ENCODE data around the gene SH2B2.
A peak's percentile ranks its signal among the peaks of the same experiment; 100 is the strongest.

Gene SH2B2

DNA sequence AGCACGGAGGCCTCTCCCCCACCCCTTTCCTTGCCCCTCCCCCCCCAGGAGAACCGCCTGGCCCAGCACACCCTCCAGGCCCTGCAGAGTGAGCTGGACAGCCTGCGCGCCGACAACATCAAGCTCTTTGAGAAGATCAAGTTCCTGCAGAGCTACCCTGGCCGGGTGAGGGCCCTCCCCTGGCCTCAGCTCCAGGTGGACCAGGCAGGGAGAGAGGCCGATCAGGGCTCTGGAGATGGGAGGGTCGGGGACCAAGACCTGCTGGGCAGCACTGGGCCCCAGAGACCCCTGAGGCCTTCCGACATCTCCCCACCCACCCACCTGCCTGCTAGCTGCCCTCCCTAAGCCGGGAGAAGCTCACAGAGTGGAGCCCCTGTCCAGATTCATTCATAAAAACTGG is 8.8 kb upstream of the SH2B2 start:
- Mint-ChIP-seq H3K4me3 (no peak overlapping the region), H3K9me3 (no peaks in the 10 kb centered on the region), H3K36me3 (no peaks in the 10 kb centered on the region), H3K4me1 (peaks cover 3% of the 10 kb centered on the region), H3K27ac (no peak overlapping the region), H3K27me3 (no peaks in the 10 kb centered on the region)

DNA sequence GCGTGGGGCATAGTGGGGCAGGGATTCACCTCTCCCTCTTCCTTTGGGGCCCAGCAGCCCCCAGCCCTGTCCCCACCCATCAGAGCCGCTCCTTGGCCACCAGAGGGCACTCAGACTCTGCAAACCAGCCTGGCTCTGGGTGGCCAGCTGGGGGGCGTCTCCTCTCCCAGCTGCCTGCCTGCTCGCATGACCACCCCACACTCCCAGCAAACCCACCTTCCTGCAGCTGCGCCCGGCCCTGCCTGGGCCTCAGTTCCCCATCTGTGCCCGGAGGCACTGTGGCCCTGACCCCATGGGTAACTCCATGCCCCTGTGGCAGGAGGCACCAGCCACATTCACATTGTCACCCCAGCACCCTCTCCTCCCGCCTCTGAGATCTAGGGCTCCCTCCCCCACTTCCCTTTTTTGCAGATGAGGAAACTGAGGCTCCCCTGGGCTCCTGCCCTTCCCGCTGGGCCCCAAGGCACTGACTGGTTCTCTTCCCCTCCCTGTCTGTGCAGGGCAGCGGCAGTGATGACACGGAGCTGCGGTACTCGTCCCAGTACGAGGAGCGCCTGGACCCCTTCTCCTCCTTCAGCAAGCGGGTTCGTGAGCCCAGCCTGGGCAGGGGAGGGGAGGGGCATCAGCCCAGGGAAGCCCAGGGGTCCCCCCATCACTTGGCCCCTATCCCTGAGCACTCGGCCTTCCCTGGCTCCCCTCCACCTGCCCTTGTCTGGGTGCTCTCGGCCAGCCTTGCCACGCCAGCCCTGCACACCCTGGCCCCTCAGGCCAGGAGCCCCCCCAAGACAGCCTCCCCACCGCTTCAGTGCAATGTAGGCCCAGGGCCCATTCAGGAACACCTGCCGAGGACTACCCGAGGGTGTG is 6.9 kb upstream of the SH2B2 start:
- H3K9me3 Mint-ChIP-seq, result no peaks in the 10 kb centered on the region
- no peaks in the 10 kb centered on the region for H3K27me3 Mint-ChIP-seq
- no peak overlapping the region for H3K4me3 Mint-ChIP-seq
- no peak overlapping the region for H3K27ac Mint-ChIP-seq
- H3K36me3 Mint-ChIP-seq, result no peaks in the 10 kb centered on the region
- H3K4me1 Mint-ChIP-seq, result peaks cover 10% of the 10 kb centered on the region

DNA sequence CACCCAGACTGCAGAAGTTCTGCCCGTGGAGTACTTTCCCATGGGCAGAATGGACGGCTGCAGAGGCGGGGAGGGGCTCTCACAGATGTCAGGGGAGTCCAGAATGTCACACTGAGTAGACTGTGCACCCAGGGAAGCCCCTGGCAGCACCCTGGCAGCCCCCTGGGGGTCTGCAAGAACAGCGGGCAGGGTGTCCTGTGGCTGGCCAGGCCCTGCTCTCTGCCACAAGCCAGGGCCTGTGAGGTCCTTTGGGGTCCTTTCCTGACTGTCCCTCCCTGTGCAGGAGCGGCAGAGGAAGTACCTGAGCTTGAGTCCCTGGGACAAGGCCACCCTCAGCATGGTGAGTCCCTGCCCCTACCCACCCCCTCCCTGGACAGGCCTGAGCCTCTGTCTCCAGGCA is 6.1 kb upstream of the SH2B2 start:
- H3K9me3 Mint-ChIP-seq, result no peaks in the 10 kb centered on the region
- peaks cover 17% of the 10 kb centered on the region for H3K4me1 Mint-ChIP-seq
- no peaks in the 10 kb centered on the region for H3K36me3 Mint-ChIP-seq
- no peaks in the 10 kb centered on the region for H3K27me3 Mint-ChIP-seq
- no peak overlapping the region for H3K4me3 Mint-ChIP-seq
- H3K27ac Mint-ChIP-seq, result no peak overlapping the region

DNA sequence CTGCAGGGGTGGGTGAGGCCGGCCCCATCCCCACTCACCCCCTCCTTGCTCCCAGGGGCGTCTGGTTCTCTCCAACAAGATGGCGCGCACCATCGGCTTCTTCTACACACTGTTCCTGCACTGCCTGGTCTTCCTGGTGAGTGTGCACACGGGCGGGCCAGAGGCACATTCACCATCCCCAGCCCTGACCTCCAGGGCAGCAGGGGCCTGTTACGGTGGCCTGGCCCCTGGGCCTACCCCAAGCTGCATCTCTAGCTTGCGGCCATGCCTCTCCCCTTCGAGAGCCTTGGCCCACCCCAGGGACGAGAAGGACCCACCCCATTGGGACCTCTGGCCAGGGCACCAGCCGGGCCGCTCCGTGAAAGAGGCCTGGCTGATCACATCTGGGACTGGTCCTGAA is 4.9 kb upstream of the SH2B2 start:
- H3K4me1 Mint-ChIP-seq, result peaks cover 21% of the 10 kb centered on the region
- H3K4me3 Mint-ChIP-seq, result no peak overlapping the region

DNA sequence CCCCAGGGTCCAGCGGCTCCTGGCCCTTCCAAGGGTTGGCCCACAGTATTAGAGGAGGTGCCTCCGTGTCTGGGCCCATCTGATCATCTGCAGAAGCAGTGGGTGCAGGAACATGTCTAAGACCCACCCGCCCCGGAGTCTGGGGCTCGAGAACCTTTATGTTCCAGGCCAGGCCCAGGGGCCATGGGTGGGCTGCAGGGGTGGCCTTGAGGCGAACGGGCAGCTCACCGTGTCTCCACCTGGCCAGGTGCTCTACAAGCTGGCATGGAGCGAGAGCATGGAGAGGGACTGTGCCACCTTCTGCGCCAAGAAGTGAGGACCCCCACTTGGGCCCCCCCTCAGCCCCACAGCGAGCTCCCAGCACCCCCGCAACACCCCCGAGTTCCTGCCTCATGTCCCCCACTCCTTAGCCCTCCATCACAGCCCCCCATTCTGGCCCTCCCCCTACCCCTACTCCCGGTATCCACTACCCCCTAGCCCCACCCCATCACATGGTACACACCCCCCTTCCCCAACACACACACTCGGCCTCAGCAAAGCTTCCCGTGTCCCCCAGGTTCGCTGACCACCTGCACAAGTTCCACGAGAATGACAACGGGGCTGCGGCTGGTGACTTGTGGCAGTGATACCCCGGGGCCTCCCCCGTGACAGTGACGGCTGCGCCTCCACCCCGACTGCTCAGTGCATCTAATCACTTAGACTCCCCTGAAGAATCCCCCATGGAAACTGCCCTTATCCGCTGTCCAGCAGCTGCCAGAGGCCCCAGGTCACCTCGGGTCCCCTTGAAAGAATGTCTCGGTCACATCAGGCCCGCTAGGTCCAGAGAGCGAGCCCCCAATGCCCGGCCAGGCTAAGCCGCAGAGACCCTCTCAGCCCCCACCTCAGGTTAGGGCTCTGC is 4.0 kb upstream of the SH2B2 start:
- no peaks in the 10 kb centered on the region for H3K36me3 Mint-ChIP-seq
- no peaks in the 10 kb centered on the region for H3K9me3 Mint-ChIP-seq
- peaks cover 21% of the 10 kb centered on the region for H3K4me1 Mint-ChIP-seq
- H3K27me3 Mint-ChIP-seq, result no peaks in the 10 kb centered on the region
- no peak overlapping the region for H3K27ac Mint-ChIP-seq
- H3K4me3 Mint-ChIP-seq, result no peak overlapping the region

More for the DNA sequence above, 4.9 kb upstream of the SH2B2 start:
- H3K9me3 Mint-ChIP-seq, result no peaks in the 10 kb centered on the region
- H3K27me3 Mint-ChIP-seq, result no peaks in the 10 kb centered on the region
- no peak overlapping the region for H3K27ac Mint-ChIP-seq
- no peaks in the 10 kb centered on the region for H3K36me3 Mint-ChIP-seq

DNA sequence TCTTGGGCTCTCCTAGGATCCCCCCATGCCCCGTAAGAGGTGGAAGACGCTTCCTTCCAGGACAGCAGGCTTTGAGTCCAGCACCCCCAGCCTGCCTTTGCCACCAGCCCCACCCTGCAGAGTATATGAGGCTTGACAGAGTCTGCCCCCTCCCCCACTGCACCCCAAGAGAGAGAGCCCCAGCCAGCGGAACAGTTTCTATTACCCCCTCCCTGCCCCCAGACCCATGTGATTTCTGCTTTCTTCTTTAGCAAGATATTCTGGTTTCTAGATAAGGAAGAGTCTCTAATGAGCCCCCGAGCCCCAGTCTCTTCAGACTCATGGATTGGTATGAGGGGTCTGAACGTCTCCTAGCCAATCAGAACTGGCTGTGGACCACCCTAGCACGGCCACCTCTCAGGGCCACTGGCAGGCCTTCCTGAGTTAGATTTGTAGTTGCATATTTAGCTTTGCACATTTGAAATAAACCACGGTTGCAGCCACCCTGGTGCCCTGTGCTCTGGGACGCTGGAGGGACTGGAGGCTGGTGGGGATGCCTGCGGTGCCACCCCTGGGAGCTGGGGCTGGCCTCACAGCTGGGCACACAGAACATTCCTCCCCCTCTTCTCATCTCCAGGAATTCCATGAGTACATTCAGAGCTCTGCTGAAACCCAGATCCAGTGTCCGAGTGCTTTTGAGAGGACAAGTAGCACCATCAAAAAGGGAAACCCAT is 3.0 kb upstream of the SH2B2 start:
- Mint-ChIP-seq H3K4me1 (peaks cover 26% of the 10 kb centered on the region), H3K27me3 (no peaks in the 10 kb centered on the region), H3K27ac (no peak overlapping the region), H3K4me3 (no peak overlapping the region), H3K9me3 (no peaks in the 10 kb centered on the region), H3K36me3 (no peaks in the 10 kb centered on the region)

DNA sequence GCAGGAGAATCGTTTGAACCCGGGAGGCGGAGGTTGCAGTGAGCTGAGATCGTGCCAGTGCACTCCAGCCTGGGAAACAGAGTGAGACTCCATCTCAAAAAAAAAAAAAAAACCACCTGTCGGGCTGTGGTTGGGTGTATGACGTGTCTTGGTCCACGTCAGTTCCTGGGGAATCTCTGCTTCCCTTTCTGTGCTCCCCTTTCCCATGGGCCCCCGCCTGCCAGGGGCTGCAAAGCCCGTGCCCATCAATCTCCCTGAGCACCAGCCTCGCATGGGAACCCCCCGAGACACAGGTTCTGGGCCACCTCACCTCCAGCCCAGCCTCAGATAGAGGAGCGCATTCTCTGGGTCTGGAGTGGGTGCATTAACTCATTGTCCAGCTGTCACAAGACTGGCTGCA is 2.3 kb upstream of the SH2B2 start:
- H3K4me1 Mint-ChIP-seq, result peaks cover 26% of the 10 kb centered on the region
- no peaks in the 10 kb centered on the region for H3K9me3 Mint-ChIP-seq
- no peaks in the 10 kb centered on the region for H3K36me3 Mint-ChIP-seq
- no peak overlapping the region for H3K27ac Mint-ChIP-seq
- no peak overlapping the region for H3K4me3 Mint-ChIP-seq
- H3K27me3 Mint-ChIP-seq, result no peaks in the 10 kb centered on the region

DNA sequence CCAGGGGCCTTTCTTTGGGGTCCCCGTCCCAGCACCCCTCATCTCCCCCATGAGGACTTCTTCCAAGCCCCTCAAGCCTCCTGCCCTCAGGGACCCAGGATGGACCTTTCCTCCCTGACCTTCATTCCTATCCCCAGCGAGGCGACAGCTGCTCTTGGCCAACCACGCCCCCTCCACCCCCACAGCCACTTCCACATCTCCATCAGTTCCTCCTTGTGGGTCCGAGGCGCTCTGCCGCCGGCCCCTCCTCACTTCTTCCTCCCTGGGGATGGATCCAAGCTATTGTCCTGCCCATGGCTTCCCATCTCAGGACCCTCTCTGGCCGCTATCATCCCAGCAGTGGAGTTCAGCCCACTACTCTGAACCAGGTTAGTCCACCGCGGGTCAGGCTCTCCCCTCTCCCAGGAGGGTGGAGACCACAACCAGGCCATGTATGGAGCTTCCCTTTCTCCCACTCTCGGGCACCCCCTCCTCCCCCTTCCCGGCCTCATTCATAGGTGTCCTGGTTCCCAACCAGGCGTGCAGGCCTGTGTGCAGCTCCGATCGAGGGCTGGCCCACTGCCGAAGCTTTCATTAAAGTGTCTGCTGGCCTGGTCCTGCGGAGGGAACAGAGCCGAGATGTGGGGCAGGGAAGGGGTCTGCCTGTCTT is 1.7 kb upstream of the SH2B2 start:
- Mint-ChIP-seq H3K4me3 (peak overlapping the region; percentile 82), H3K9me3 (no peaks in the 10 kb centered on the region), H3K27ac (no peak overlapping the region), H3K36me3 (no peaks in the 10 kb centered on the region), H3K4me1 (peaks cover 23% of the 10 kb centered on the region), H3K27me3 (no peaks in the 10 kb centered on the region)

DNA sequence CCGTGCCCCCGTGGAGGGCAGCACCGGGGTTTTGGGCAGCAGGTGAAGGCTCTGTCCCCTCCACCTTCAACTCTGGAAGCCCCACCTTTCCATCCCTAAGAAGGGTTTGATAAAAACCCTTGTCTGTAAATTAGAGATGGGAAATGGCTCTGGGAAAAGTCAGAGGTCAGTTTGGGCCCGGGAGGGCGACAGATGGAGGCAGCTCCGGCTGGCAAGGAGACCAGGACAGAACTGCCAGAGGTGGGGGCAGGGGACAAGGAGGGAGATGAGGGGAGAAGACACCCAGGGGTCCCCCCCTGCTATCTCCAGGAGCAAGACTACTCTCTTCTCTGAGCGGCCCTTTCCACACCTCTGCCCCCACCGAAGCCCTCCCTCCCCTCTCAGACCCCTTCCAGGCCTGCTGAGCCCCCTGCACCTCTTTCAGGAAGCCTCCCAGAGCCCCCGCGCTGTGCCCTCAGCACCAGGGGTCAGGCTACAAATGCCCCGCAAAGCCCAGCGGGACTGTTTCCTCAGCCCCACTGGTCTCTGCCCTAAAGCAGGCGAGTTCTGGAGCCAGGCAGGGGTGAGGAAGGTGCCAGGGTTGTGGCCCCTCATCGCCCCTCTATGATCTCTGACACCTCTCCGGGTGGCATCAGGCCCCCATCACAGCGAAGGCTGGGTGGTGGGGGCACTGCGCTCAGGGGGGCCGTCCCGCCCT is 980 bp upstream of the SH2B2 start:
- Mint-ChIP-seq H3K4me3 (peak overlapping the region; percentile 82), H3K27me3 (no peaks in the 10 kb centered on the region), H3K4me1 (peaks cover 27% of the 10 kb centered on the region), H3K36me3 (no peaks in the 10 kb centered on the region), H3K27ac (peak overlapping the region; percentile 70), H3K9me3 (no peaks in the 10 kb centered on the region)

DNA sequence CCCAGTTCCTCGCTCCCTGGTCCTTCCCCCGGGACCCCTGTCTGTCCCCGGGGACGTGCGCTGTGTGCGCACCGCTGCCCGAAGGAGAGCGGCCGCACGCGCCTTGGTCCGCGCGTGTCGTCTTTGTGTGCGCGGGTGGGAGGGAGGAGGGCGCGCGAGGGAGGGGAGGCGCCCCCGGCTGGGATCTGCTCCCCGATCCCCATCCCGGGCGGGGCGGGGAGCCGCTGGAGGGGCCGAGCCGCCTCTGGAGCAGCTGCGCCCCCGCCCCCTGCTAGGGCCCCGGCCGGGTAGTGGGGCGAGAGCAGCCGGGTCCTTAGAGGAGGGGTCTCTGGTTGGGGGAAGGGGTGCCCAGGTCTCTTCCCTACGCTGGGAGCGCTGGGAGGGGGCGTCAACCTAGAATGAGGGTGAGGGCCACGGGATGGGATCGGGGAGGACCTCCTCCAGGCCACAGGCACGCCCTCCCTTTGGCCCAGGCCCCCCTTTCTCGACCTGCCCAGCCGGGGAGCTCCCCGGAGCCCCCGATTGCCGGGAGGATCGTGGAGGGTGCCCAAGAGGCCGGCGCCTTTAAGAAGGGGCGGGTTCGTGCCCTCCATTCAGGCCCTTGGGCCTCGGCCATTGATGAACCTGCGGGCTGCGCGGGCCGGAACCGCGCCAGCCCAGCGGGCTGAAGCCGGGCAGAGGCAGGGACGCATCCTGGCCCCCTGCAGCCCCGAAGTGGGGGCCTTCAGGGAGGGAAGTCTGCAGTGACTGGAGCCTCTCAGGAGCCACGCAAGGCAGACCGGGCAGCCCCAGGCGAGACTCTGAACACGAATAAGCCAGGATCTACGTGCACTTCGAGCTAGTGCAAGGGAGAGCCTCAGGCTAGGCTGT is 678 bp downstream of the SH2B2 start:
- no peak overlapping the region for H3K27ac Mint-ChIP-seq
- peak overlapping the region; percentile 74 for H3K4me3 Mint-ChIP-seq

DNA sequence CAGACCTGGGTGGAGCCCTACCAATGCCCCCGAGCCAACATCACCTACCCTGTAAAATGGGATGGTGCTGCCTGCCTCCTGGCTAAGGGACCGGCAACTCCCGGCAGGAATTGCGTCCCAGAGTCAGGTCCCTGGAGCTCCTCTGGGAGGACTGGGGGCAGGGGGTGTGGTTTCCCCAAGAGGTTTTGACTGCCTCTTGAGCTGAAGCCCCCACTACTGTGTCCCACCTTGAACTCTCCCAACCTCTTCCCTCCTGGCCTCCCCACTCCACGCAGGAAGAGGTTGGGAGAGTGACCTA is 1.3 kb downstream of the SH2B2 start:
- H3K4me1 Mint-ChIP-seq, result peaks cover 37% of the 10 kb centered on the region

More for the DNA sequence above, 678 bp downstream of the SH2B2 start:
- no peaks in the 10 kb centered on the region for H3K36me3 Mint-ChIP-seq
- H3K4me1 Mint-ChIP-seq, result peaks cover 37% of the 10 kb centered on the region
- no peaks in the 10 kb centered on the region for H3K9me3 Mint-ChIP-seq
- no peaks in the 10 kb centered on the region for H3K27me3 Mint-ChIP-seq

DNA sequence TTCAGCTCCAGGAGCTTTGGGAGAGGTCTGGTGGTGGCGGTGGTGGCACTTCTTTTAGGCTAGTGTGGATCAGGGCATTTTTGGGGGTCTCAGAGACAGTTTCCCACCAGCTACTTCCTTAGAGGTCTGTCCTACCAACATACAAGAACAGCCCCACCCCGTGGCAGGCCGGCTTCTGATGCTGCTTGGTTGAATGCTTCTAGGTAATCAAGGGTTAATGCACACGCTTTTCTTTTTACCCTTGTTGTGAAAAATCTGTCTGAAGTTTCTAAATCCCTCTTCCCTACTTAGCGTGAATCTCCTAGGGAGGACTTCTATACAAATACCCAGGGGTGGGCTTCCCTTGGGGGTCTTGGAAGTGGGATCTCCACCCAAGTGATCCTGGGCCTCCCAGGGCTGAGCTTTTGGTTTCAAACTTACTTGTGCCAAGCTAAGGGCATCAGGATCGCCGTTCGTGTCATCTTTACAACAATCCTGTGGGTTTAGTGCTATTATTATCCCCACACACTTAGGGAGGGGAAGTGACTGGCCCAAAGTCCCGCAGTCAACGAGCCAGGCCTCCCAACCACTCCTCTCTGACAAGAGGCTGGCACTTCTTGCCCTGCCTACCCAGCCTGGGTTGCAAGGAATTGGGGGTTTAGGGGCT is 1.7 kb downstream of the SH2B2 start:
- no peaks in the 10 kb centered on the region for H3K9me3 Mint-ChIP-seq
- no peaks in the 10 kb centered on the region for H3K27me3 Mint-ChIP-seq
- H3K4me1 Mint-ChIP-seq, result peaks cover 35% of the 10 kb centered on the region
- no peak overlapping the region for H3K27ac Mint-ChIP-seq
- H3K36me3 Mint-ChIP-seq, result no peaks in the 10 kb centered on the region
- H3K4me3 Mint-ChIP-seq, result peak overlapping the region; percentile 72

More for the DNA sequence above, 1.3 kb downstream of the SH2B2 start:
- Mint-ChIP-seq H3K36me3 (no peaks in the 10 kb centered on the region), H3K27ac (no peak overlapping the region), H3K4me3 (peak overlapping the region; percentile 42), H3K9me3 (no peaks in the 10 kb centered on the region), H3K27me3 (no peaks in the 10 kb centered on the region)

DNA sequence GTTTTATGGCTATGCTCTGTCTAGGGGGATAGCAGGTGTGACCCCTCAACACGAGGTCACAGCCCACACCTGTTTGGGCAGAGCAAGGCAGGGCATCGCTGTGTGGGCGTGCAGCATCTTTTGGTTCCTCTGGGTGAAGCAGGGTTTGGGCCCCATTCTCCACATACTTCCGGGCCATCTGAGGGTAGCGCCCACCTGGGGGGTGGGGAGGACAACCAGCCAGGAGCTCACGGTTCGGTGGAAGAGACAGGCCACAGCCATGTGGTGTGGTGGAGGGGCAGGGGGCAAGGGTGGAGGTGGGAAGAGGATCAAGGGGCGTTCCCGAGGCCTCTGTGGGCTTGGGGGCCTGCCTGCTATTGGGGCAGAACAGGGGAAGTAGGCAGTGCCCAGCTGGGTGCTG is 2.4 kb downstream of the SH2B2 start:
- H3K27me3 Mint-ChIP-seq, result no peaks in the 10 kb centered on the region
- H3K4me3 Mint-ChIP-seq, result no peak overlapping the region
- no peaks in the 10 kb centered on the region for H3K9me3 Mint-ChIP-seq
- no peak overlapping the region for H3K27ac Mint-ChIP-seq
- peaks cover 34% of the 10 kb centered on the region for H3K4me1 Mint-ChIP-seq
- H3K36me3 Mint-ChIP-seq, result no peaks in the 10 kb centered on the region
